PFSK-1 (cell line): ENCODE results near the gene KCNMA1.

ENCODE experiments used
- POLR2AphosphoS5 ChIP-seq: IDR thresholded peaks from 2 replicates; pipeline ENCODE4 v1.6.1; 2012; ENCODE audit warnings: low read depth, mild to moderate bottlenecking, control low read depth, low read length, moderate library complexity
- SIN3A ChIP-seq: IDR thresholded peaks from 2 replicates; pipeline ENCODE4 v1.6.1; 2012; ENCODE audit warnings: mild to moderate bottlenecking, low read length, moderate library complexity, borderline replicate concordance; ENCODE audit not compliant: insufficient read depth
- TAF1 ChIP-seq: IDR thresholded peaks from 2 replicates; pipeline ENCODE4 v1.6.1; 2012; ENCODE audit warnings: low read length, control low read depth, borderline replicate concordance; ENCODE audit not compliant: insufficient read depth
- TF ChIP-seq, protein P1 (sequence below), 2 experiments: IDR thresholded peaks; 2 replicates each; pipeline versions ENCODE4 v1.6.1 to v1.8.0; 2011 to 2012; ENCODE audit warnings: low read depth in 2 of 2, low read length in 2 of 2, control low read depth in 1 of 2, inconsistent platforms in 1 of 2, mild to moderate bottlenecking in 1 of 2, moderate library complexity in 1 of 2; ENCODE audit not compliant: insufficient read depth in 1 of 2

DNA sequence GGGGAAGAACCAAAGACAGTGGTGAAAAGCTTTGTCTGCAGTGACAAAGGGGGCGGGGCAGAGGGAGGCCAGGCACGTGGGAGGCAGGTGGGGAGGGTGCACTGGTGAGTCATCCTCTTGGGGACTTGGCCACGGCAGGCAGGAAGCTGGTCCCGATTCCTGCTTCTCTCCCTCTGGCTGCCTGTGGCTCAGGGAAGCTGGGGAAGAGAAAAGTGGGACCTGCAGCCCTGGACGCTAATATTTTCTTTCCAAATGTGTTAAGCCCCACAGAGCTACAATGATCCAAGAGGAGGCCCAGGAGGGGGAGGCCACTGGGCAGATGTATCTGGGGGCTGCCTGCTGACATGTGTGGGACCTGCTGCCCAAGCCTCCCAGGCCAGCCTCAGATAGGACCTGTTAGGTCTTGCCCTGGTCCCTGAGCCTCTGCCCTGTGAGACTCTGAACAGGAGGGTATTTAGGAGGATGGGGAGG is 231.8 kb downstream of the KCNMA1 start:
- TF ChIP-seq, protein P1, sequence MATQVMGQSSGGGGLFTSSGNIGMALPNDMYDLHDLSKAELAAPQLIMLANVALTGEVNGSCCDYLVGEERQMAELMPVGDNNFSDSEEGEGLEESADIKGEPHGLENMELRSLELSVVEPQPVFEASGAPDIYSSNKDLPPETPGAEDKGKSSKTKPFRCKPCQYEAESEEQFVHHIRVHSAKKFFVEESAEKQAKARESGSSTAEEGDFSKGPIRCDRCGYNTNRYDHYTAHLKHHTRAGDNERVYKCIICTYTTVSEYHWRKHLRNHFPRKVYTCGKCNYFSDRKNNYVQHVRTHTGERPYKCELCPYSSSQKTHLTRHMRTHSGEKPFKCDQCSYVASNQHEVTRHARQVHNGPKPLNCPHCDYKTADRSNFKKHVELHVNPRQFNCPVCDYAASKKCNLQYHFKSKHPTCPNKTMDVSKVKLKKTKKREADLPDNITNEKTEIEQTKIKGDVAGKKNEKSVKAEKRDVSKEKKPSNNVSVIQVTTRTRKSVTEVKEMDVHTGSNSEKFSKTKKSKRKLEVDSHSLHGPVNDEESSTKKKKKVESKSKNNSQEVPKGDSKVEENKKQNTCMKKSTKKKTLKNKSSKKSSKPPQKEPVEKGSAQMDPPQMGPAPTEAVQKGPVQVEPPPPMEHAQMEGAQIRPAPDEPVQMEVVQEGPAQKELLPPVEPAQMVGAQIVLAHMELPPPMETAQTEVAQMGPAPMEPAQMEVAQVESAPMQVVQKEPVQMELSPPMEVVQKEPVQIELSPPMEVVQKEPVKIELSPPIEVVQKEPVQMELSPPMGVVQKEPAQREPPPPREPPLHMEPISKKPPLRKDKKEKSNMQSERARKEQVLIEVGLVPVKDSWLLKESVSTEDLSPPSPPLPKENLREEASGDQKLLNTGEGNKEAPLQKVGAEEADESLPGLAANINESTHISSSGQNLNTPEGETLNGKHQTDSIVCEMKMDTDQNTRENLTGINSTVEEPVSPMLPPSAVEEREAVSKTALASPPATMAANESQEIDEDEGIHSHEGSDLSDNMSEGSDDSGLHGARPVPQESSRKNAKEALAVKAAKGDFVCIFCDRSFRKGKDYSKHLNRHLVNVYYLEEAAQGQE (IDR thresholded peaks at IDR 0.05; ENCODE audit: insufficient read depth in 1 of 2, low read depth in 2 of 2, low read length in 2 of 2) = no peak
- TF ChIP-seq TAF1 (no peak), SIN3A (peak; percentile 81; the same call in 1 of the 2 replicates), POLR2AphosphoS5 (no peak)
